Measurements from ENCODE around the gene MEGF8. TPM values are rescaled to one million over a fixed set of nuclear protein-coding genes. Genes with fewer than 3 reads are reported as not detected.

Gene MEGF8
- total and polyA plus RNA-seq, 2 of the 8 experiments (the other 6 are each of a cell fraction or from before 2014, with no cell fraction given): 13.0 to 23.7 TPM

DNA sequence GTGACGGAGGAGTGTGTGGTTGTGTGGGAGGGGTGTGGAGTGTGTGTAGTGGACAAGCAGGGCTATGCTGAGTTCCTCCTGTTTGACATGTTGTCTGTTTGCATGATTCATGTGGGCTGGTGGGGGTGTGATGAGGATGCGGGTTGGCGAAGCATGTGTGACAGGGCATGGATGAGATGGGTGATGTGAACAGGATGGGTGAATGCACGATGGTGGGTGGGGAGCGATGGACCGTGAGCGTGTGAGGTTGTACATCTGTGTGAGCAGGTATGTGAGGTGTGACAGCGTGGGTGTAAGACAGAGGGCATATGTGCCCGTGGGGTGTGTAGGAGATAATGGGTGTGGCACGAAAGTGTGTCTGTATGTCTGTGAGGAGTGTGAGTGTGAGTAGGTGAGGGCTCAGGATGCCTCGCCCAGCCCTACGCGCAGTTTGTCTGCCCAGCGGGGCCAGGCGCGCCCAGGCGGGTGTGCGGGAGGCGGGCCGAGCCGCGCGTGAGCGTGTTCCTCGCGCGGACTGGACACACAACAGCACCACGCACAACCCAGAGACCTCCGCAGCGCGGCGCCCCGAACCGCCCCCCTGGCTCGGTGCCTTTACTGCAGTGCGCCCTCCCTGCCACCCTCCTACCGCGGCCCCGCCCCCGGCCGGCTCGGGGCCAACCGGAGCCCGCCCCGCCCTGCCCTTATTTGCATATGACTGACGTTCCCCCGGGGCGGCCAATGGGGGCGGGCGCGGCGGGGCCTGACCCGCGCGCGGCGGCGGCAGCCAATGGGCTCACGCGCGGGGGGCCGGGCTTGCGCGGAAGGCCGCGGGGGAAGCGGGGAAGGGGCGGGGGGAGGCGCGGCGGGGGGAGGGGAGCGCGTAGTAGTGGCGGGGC lies 42.0 kb upstream of the MEGF8 start:
- H2BK120ac ChIP-seq (replicated peaks; ENCODE audit: low read depth, low read length): peak overlapping the region; percentile 35
- no peak overlapping the region for H2AFZ ChIP-seq (ENCODE audit: low read length)
- H3K4me2 ChIP-seq (ENCODE audit: insufficient read depth in 1 of 2, low read depth in 2 of 2, low read length in 2 of 2): peak overlapping the region; percentile 80 to 96
- H4K5ac ChIP-seq (ENCODE audit: insufficient read length, low read depth, low read length): no peak overlapping the region
- WGBS, 2 experiments (ENCODE audit: extremely low coverage in 1 of 2, insufficient coverage in 1 of 2, insufficient read length in 1 of 2, insufficient replicate concordance in 2 of 2, low coverage in 1 of 2, low lambda C conversion rate in 2 of 2, missing lambda C conversion rate in 1 of 2): 17% methylated on average over 27 of the region's 74 CpGs; no CpG with 5 or more reads in 1 of the 2 experiments
- H3K9ac ChIP-seq (replicated peaks in 1 of 4; ENCODE audit: extremely low read depth in 1 of 4, low read depth in 3 of 4, low read length in 3 of 4): peak overlapping the region in 2 of 4 experiments; percentile 12 to 51; a peak in 3 of 7 replicates
- DNase-seq (ENCODE audit: low read depth in 1 of 2, low spot score in 2 of 2) (peak in 1 of 2 experiments; percentile 91), FAIRE-seq (no peak)
- peak overlapping the region; percentile 65 for H3K18ac ChIP-seq (ENCODE audit: extremely low read depth, low read length)
- POLR2A ChIA-PET (ENCODE audit: partially characterized antibody): interaction anchor here (1.0 to 6.5 kb wide), 8 partner anchors 10 to 37 kb away, joined by 3 to 68 read pairs (median 10); partner anchors contain the start of genes CIC, ERF, PAFAH1B3 and PRR19
- H2BK5ac ChIP-seq (ENCODE audit: low read depth, low read length): peak overlapping the region; percentile 98; the same call in 1 of the 2 replicates
- H3K36me3 ChIP-seq (ENCODE audit: control insufficient read depth in 2 of 4, insufficient read depth in 4 of 4, low read length in 3 of 4): peaks cover 5 to 14% (median 13%) of the 10 kb centered on the region in 4 experiments; a peak in 6 of 8 replicates
- peak overlapping the region; percentile 100 for H2BK15ac ChIP-seq (ENCODE audit: low read length)
- peaks cover 9 to 42% (median 29%) of the 10 kb centered on the region in 4 experiments for H3K4me1 ChIP-seq (replicated peaks in 1 of 4; ENCODE audit: control insufficient read depth in 3 of 4, insufficient read depth in 4 of 4, low read length in 3 of 4)
- peak overlapping the region; percentile 93 for H2AK5ac ChIP-seq (ENCODE audit: low read depth, low read length)
- H3K14ac ChIP-seq (ENCODE audit: insufficient read length): no peak overlapping the region
- H4K8ac ChIP-seq (ENCODE audit: extremely low read depth, insufficient read depth, low read length): no peak overlapping the region
- H3K4ac ChIP-seq (replicated peaks; ENCODE audit: insufficient read length, low read depth, low read length): peak overlapping the region; percentile 88
- peak overlapping the region; percentile 92 for H2BK20ac ChIP-seq (ENCODE audit: low read length)
- no peaks in the 10 kb centered on the region for H3K9me3 ChIP-seq (ENCODE audit: insufficient read depth in 2 of 2, low read depth in 1 of 2, low read length in 1 of 2)
- H3K4me3 ChIP-seq (ENCODE audit: extremely low read depth in 1 of 4, insufficient read depth in 2 of 4, low read depth in 3 of 4, low read length in 4 of 4): peak overlapping the region; percentile 42 to 57 (median 52)
- no peak overlapping the region for H3K27ac ChIP-seq (ENCODE audit: low read depth, low read length)
- H4K20me1 ChIP-seq (replicated peaks in 1 of 2; ENCODE audit: control insufficient read depth in 1 of 2, insufficient read depth in 2 of 2, low read length in 2 of 2): peaks cover 3 to 17% of the 10 kb centered on the region in 2 experiments
- peaks cover 21% of the 10 kb centered on the region for H3K79me1 ChIP-seq (ENCODE audit: low read depth, low read length)
- peak overlapping the region; percentile 98 for H2BK12ac ChIP-seq (ENCODE audit: low read depth, low read length)
- peaks cover 30% of the 10 kb centered on the region for H3K23me2 ChIP-seq (ENCODE audit: low read depth, low read length)
- TF ChIP-seq GABPA (IDR thresholded peaks at IDR 0.05; ENCODE audit: borderline replicate concordance, insufficient read depth, low read length) (no peak), PHF8 (conservative IDR thresholded peaks at IDR 0.05; ENCODE audit: low read depth, low read length) (0 out of 2 replicates have a peak, but pooled peaks have one; percentile 12), KDM4A (IDR thresholded peaks at IDR 0.05; ENCODE audit: low read depth, low read length, severe bottlenecking) (peak; percentile 3), POLR2AphosphoS5 (IDR thresholded peaks at IDR 0.05; ENCODE audit: low read depth, low read length) (no peak), ASH2L (IDR thresholded peaks at IDR 0.05; ENCODE audit: low read length) (peak; percentile 32), BACH1 (IDR thresholded peaks at IDR 0.05; ENCODE audit: low read length) (peak; percentile 68)
- peaks cover 0 to 22% of the 10 kb centered on the region in 2 experiments; a peak in 2 of 4 replicates for H3K79me2 ChIP-seq (ENCODE audit: control insufficient read depth in 1 of 2, insufficient read depth in 2 of 2, low read length in 2 of 2)
- peak overlapping the region; percentile 34 for H3K56ac ChIP-seq (replicated peaks; ENCODE audit: insufficient read length, low read depth, low read length)
- CTCF ChIA-PET (ENCODE audit: partially characterized antibody): interaction anchor here (0.9 to 7.4 kb wide), 7 partner anchors 7 to 175 kb away, joined by 3 to 260 read pairs (median 4); partner anchors contain the start of gene GSK3A
- peak overlapping the region; percentile 93 for H4K91ac ChIP-seq (replicated peaks; ENCODE audit: insufficient read length, low read length)
- H3K23ac ChIP-seq (ENCODE audit: insufficient read length): no peak overlapping the region
- H3K27me3 ChIP-seq (replicated peaks in 1 of 4; ENCODE audit: control insufficient read depth in 3 of 4, extremely low read depth in 1 of 4, insufficient read depth in 3 of 4, low read length in 3 of 4): no peaks in the 10 kb centered on the region
